Fibroblast of peridontal ligament (primary cell): ENCODE results near the gene NFILZ.

Experiments
- DNase-seq: peaks from one replicate; pipeline ENCODE4 v3.0.0-alpha.2; 2010; ENCODE audit errors: extremely low read depth

Gene NFILZ, protein sequence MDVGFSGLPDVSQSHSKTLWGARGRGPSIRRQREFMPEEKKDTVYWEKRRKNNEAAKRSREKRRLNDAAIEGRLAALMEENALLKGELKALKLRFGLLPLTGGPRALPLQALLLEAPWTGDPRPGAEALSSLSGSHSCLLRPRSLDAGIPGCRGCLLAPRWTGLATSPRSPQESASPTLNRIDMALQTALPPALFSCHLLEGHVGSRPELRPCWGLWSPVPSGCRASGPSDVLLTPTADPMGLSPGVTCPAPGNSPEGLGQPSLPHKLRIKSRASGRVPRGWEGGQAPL

DNA sequence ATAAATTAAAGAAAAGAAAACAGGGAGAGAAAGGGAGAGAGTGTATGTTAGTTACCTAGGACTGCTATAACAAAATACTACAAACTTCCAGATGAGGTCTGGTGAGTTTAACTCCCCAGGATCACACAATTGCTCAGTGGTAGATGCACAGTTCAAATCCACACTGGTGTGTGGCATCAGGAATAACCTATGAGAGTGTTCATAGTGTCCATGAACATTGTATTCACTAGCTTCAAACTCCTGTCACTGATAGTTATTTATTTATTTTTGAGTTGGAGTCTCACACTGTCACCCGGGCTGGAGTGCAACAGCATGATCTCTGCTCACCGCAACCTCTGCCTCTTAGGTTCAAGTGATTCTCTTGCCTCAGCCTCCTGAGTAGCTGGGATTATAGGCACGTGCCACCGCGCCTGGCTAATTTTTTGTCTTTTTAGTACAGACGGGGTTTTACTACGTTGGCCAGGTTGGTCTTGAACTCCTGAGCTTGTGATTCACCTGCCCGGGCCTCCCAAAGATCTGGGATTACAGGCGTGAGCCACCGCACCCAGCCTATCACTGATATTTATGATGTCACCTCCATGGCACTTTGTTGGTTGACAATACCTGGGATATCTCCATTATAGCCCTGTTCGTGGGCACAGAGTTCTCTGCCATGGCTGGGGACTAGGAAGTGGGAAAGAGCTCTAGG is at the start of gene NFILZ:
Gene NFILZ, plus strand, starts transcription at position 638 of the 688 bp plus-strand sequence. CDS start 46,133 bp downstream, outside the sequence.
- DNase-seq, result no peak

DNA sequence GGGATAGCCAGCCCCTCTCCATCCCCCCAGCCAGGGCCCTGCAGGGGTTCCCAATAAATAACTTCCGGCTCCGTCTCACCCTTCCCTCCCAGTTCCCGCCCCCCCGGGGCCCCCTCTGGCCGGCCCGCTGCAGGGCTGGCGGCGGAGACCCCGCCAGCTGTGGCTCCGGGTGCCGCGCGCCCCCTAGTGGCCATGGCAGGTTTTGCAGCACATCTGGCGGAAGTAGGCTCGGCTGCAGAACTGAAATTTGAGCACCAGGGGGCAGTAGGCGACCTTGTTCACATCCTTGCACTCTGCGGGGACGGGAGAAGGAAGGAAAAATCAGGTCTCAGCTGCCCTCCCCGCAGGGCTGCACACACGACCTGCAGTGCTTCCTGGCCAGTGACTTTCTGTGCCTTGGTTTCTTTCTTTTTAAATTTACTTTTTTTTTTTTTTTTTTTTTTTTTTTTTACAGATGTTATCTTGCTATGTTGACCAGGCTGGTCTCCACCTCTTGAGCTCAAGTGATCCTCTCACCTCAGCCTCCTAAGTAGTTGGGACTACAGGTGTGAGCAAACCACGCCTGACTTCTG is 49.6 kb upstream of the NFILZ start:
- peak; percentile 67 for DNase-seq

DNA sequence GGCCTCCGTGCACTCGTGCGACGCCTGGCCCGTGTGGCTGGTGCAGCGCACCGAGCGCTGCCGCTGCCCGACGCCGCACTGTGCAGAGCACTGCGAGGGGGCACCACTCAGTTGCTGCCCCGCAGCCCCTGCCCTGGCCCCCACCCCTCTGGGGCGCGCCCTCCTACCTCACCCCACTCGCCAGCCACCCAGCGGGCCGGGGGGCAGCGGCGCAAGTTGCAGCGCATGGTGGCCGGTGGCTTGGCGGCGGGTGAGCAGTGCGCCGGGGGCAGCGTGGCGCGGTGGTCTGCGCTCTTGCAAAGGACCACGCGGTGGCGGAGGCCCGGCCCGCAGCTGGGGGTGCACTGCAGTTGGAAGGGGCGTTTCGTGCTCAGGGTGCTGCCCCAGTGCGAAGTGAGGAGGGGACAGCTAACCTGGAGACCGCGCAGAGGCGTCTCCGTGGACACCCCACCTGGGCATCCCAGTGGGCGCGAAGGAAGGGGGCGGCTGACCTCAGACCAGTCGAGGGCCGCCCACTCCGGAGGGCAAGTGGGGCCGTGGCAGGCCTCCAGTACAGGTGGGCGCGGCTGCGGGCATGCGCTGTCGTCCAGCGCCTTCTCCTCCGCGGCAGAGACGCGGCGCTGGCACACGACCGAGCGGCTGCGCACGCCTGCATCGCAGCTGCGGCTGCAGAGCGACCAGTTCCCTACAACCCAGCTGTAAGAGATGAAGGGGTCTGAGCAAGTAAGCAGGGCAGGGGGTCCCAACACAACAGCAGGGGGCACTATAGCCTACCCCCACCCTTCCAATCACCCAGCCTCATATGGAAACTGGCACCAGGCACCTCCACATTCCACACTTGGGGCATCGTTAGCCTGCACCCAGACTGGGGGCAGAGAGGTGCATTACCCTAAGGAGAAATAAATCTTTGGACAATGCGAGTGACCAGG is 45.2 kb upstream of the NFILZ start:
- DNase-seq, result no peak

DNA sequence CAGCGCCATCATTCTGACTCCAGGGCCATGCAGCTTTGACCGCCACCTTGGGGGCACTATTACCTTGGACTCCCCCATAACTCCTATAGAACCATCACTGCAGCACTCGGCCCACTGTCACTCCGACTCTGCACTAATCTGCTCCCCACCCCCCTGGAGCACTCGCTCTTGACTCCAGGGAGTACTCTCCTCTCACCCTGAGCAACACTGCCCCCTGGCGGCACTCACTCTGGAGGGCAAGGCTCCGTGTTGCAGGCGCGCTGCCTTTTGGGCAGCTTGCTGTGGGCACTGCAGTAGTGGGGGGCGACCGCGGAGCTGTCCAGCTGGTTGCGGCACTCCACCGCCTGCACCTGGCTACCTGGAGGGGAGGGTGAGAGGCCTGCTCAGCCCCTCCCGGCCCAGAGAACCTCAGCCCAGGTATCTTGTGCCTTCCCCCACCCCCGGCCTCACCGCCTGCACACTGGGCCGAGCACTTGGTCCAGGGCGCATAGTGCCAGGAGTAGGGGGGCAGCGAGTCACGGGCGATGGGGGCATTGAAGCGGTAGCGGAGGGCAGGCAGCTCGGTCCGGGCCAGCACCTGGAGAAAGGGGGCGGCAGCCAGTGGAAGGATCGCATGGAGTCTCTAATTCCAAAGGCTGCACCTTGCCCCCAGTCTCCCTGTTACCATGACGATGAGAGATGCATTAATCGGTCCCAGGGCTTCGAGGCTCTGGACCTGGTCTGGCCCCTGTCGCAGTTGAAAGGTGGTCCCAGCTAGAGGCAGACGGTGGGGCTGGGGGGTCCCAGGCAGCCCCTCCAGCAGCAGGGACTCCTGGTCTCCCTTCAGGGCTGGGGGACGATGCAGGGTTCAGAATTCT is 44.3 kb upstream of the NFILZ start:
- no peak for DNase-seq

DNA sequence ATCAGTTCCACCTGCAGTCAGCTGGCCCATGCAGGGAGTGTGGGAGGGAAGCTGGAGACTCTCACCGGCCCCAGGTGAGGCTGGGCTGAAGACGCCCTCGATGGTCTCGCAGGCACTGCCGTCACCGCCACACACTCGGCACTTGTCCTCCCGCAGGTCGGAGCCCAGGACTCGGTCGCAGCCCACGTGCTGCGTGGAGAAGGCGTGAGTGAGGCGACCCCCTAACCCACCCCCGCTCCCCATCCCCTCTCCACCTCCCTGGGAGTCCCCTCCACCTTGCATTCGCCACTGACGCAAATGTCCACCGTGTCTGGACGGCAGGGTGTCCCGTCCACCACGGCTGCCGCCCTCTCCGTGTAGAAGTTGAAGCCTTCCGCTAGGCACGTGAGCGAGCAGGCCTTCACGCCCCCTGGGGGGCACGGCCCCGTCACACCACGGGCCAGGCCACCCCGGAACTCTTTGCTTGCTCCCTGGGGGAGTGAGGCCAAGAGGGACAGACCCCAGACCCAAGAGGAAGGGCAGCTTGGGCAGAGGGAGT is 41.2 kb upstream of the NFILZ start:
- no peak for DNase-seq

DNA sequence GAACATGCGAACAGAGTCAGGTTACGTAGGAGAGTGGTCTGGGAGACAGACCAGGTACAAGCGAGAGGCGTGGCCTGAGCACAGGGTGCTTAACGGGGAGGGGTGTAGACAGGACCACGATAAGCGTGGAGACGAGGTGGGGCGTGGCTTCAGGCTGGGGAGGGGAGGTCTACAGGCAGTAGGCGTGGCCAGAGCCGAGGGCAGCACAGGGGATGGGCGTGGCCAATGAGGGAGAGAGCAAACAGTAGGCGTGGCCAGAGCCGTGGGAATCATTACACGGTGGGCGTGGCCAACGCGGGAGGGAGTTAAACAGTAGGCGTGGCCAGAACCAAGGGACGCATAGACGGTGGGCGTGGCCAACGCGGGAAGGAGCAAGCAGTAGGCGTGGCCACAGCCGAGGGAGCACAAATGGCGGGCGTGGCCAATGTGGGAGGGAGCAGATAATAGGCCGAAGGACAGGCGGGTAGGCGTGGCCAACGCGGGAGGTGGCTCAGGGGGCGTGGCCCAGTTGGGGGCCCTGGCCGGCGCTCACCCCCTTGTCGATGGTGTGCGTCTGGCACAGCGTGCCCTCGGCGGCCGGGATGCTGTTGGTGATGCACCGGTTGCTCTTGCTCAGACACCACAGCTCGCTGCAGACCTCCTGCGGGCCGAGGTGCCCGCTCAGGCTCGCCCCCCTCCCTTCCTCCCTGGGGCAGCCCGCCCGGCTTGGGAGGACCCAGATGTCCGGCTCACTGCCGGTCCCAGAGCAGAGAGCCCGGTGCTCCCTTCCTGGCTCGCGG is 38.0 kb upstream of the NFILZ start:
- DNase-seq, result peak; percentile 51

DNA sequence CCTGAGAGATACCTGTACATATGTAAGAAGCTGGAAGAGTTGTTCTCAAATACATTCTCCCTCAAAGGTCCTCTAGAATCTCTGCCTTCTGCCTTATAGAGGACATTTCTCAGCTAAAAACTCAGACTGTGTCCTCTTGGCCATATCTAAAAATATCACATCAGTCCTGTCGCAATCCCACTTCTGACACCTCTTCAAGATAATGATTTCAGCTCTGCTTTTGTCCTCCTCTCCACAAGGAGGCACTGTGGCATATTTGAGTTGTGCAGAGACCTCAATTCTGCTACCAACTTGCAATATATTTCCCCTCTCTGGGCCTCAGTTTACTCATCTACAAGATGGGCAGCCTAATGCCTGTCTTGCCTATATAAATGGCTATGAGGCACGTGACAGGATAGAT is 36.5 kb upstream of the NFILZ start:
- DNase-seq, result no peak

DNA sequence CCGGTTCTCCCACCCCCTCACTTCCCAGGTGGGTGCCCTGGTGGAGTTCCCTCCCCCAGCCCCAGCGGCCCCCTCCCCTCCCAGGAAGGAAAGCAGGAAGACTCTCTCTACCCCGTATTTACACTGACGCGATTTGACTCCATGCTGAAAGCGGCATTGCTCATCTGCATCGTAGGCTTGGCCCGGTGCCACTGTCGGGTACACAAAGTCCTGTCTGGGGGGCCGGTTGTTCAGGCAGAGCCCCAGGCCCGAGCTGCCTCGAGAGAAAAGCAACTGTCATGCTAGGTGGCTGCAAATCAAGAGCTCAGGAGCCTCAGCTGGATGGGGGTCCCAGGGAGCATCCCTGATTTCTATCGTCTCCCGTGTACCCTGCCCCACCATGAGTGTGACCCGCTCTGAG is 34.8 kb upstream of the NFILZ start:
- no peak for DNase-seq

DNA sequence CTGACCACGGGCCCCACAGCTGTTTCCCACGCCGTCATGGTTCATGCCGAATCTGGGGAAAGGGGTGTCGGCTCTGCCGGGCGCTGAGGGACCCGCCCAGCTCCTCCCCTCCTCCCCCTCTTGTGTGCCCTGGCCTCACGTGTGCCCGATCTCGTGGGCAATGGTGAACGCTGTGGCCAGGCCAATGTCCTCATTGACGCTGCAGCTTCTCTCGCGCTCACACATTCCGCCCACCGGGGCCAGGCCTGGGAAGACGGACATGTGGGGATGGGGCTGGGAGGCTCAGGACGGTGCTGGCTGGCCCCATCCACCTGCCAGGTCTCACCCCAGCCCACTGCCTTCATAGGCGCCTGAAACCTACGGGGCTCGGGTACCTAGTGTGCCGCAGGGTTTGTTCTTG is 34.3 kb upstream of the NFILZ start:
- no peak for DNase-seq

DNA sequence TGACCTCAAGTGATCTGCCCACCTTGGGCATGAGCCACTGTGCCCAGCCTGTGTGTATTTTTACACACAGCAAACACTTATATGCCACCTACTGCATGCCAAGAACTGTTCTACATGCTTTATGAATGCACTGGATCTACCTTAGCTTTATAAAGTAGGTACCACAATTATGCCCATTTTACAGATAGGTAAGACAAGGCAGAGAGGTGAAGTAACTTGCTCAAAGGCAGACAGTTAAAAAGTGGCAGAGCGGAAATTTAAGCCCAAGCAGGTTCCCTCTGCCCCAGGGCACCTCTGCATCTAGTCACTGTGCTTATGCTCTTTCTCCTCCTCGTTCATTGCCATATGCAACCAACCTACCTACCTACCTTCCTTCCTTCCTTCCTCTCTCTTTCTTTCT is 30.4 kb upstream of the NFILZ start:
- DNase-seq, result no peak

DNA sequence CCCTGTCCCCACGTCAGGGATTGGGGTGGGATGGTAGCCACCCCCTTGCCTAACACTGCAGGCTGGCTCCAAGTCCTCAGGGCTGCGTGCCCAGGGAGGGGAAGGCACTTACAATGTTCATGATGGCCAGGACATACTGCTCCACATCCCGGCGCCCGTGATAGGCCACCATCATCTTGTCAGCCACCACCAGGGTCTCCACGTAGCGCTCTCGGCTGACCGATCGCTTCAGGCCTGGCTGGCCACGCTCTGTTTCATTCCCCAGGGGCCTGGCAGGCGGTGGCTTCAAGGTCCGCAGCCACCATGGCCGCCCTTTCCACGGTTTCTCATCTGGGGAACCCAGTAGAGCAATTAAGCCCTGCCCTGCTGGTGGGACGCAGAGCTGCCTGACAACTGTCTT is 29.6 kb upstream of the NFILZ start:
- DNase-seq, result no peak

DNA sequence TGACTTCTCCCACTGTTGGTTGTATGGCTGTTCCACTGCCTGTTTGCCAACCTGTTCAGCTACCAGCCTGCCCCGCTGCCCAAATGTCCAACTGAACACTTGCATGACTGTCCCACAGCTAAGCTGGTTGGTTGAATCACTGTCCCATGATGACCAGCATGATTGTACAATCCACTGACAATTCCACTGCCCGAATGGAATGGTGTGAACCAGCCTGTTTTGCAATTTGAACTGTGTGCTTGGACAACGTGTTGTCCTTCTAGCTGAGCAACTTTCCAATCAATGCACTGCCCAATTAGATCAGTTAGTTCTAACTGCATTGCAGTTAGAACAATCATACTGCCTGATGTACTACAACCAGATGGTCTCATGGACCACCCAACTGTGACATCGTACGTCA is 28.6 kb upstream of the NFILZ start:
- DNase-seq, result no peak

DNA sequence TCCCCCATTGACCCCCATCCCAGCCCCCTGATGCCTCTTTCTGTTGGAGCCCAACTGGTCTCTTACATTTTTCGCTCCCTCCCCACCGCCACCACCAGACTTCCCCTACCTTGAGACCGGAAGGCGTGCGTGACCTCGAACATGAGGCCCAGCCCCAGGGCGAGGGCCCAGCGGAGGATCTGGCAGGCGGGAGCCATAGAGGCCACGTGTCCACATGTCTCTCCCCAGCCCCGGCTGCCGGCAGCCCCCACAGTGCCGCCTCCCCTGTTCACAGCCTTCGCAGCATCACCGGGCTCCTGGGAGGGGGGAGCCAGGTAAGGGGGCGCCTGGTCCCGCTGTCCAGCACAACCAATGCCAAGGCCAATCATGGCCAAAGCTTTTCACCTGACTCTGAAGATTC is 24.9 kb upstream of the NFILZ start:
- DNase-seq, result no peak

DNA sequence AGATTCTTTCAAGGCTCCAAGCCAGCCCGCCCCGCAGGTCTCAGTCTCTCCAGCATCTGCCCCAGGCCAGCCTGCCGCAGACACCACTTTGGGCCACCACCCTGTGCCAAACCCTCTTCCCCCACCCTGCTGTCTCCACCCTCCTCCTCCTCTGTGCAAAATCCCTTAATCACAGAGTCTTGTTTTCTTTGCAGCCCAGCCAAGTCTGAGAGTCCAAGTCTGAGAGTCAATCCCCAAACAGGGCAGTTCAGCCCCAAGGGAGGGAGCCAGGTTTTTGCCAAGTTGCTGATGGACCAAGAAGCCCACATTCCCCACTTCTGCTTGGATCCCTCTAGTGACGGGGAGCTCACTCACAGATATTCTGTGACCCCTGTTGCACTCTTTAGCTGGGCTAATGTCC is 23.0 kb upstream of the NFILZ start:
- DNase-seq, result peak; percentile 55

DNA sequence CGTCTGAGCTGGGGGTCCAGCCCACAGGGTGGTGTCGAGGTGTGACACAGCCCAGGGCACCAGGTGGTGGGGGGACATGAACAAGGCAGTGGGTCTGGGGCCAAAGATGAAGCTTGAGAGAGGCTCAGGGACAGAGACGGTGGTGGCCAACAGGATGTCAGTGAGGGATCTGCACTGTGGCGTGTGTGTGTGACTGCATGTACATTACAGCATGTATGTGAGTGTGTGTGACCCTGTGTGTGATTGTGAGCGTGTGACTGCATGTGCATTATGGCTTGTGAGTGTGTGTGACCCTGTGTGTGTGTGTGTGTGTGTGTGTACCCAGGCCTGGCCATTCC is 21.5 kb upstream of the NFILZ start:
- DNase-seq, result no peak

DNA sequence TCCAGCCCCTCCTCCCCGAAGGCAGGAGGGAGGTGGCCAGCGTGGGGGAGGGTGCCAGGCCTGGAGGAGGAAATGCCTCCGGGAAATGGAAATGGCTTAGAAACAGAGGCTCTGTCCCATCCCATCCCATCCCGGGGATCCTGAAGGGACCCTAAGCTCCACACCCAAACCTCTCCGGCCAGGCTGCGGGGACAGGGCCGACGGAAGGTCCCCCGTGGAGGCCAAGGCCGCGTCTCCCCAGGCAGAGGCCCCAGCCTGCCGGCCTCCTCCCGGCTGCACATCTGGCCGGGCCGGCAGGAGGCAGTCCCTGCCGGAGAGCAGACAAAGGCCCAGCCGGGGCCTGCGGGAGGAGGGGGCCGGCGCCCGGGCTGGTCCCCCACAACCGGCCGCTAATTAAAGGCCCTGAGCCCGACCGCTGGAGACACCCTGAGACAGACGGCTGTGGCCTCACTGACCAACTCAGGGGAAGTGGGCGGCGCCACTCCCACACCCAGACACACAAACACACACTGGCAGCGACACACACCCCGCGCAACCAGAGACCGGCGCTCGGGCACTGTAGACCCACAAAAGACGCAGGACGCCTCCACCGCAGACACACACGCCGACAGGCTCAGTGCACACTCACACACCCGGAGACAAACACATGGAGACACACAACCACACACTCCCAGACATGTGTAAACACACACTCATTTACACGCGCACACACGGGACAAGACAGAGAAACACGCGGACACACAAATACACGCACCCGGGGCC is 21.0 kb upstream of the NFILZ start:
- peak; percentile 28 for DNase-seq

DNA sequence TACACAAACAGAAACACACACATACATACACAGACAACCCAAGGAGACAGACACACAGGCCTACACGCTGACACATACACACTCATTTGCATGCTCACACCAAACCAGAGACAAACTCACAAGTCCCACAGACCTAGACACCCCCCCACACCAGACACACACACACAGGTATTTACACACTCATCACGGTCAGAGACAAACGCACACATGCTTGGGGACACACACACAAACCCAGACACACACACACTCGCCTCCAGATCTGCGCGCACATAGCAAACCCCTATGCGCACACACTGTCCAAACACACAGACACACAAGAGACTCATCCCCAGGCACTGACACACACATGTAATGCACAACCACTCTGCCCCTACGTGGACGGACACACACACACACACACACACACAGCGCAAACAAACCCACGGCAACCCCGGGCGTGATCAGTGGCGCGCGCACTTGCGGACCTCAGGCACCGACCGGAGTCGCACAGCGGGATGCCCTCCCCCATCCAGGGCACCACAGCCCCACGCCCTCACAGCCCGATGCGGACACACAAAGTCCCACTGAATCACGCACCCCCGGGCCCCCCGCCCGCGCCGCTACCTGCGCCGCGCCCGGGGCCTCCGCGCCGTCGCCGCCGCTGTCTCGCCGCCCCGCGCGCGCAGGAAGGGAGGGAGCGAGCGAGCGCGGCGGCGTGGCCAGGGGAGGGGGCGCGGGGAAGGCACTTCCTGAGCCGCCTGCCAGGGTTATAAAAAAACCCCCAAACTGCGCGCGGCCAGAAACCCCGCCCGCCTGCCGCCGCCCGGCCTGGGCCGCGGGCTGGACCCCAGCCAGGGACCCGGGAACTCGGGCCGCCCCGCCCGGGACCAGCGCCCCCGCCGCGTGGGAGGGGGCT is 20.1 kb upstream of the NFILZ start, which contains the start of gene ADAMTS10:
Gene ADAMTS10, minus strand, starts transcription at position 675 of the 895 bp plus-strand sequence. CDS start 5,005 bp downstream, outside the sequence.
- DNase-seq, result no peak

DNA sequence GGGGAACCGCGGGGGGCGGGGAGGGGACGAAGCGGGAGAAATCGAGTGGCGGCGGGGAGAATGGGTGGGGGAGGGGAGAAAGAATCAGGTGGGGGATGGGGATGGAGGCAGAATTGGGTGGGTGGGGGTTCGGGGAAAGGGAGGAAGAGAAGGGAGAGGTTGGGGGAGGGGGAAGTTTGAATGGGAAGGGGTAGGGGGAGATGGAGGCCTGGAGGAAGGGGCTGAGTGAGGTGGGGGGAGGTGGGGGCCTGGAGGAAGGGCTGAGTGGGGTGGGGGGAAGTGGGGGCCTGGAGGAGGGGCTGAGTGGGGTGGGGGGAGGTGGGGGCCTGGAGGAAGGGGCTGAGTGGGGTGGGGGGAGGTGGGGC is 19.5 kb upstream of the NFILZ start:
- no peak for DNase-seq
